HG03159 (cell line): ENCODE data around the gene SNAPC1.
"Not testable (repeated sequence)": the region's sequence is repeated elsewhere in the genome, so short reads cannot be mapped to it uniquely, and the experiment has no call there.

Experiments
- ATAC-seq: cut with Tn5 transposase; IDR thresholded peaks from one replicate; pipeline ENCODE4 v1.9.1; 2021; ENCODE audit warnings: mild to moderate bottlenecking, moderate library complexity; ENCODE audit not compliant: unreplicated experiment

Gene SNAPC1

DNA sequence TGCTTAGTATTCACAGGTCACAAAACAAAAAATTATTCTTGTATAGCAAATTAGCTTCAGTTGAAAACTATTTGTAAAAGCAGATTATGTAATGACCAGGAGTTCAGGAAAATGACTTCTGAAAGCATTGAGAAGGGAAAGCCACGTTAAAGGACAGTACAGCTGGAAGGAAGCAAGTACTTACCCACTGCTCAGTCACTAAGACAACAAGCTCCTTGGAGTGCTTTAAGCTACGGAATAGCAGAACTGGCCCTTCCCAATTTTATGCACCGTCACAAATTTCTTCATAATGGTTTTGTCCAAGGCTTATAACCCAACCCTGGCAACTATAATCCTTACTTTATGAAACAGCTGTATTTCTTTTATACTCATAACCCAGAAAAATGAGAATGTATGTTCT, 13.0 kb upstream of the SNAPC1 start:
- ATAC-seq = no peak

- ATAC-seq = no peak
These were observed 12.4 kb upstream of the SNAPC1 start for GRCh38 chr14:61749867-61750266.

GRCh38 chr14:61750708-61751474, 11.3 kb upstream of the SNAPC1 start:
- ATAC-seq = peak; percentile 91

DNA sequence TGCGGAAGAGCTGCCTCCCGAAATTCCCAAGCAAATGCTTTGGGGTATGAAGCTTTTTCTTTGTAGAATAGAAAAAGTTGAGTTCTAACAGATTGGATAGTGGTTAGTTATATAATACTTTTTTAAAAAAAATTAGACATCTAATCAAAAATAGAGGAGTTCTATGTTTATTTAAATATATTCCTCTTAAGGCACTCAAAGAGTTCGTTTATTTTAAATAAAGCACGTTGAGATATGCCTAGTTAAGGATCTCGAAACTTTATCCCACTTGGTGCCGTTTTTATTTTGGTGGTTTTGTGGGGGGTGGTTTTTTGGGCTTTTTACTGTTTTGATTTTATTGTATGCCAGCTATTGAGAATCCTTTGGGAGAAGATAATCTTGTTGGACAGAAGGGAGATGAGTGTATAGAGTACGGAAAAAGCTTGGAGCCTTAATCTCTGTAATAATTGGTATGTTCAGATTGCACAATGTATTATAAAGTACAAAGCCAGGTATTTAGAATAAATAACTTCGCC, 10.7 kb upstream of the SNAPC1 start:
- ATAC-seq = no peak

DNA sequence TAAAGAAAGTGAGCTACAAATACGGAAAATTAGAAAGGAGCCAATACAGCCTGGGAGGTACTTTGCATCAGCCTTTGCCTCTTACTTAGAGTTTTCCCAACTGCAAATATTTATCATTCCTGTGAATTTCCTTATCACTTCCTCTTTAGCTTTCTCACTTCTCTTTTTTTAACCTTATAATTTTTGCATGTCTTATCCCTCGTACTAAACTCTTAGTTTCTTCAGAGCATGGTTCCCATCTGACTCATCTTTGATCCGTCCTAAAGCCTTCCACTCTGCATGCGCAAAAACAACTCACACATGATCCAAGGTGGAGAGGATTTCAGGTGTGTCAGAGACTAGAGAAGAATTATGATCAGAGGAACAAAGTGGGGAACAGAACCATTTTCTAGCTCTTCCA, 9.6 kb upstream of the SNAPC1 start:
- ATAC-seq = peak; percentile 60

GRCh38 chr14:61753631-61754030, 8.6 kb upstream of the SNAPC1 start:
- no peak for ATAC-seq

DNA sequence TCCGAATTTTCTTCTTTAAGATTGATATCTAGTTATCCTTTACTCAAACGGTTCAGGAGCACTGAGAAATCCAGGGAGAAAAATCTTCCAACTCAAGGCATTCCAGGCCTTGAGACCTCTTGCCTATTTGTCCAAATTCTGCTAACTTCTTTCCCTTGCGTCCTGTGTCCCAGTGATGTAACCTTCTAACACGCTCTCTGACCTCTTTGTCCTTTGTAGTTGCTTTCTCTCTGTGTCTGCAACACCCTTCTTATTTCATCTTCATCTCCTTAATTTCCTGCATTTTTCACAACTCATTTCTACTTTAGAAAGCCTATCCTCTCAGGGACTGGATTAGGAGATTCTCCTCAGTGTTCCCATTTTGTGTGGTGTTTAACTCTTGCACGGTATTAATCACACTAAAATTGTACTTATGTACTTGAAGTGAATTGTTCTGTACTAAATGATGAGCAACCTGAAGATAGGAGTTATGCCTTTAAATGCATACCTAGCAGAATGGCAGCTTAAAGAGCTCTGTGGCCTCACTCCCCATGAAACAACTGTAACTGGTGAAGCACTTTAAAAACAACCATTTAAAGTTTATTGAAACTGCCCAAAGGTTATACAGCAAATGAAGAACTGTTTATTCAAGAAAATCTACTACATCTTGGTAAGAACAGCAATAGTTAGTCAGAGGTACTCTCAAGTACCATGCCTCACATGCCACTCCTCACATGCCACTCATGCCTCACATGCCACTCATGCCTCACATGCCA, 7.4 kb upstream of the SNAPC1 start:
- no peak for ATAC-seq

- not testable (repeated sequence) for ATAC-seq
These were observed 6.9 kb upstream of the SNAPC1 start for GRCh38 chr14:61755382-61755742.

GRCh38 chr14:61756135-61756534, 6.1 kb upstream of the SNAPC1 start:
- no peak for ATAC-seq

DNA sequence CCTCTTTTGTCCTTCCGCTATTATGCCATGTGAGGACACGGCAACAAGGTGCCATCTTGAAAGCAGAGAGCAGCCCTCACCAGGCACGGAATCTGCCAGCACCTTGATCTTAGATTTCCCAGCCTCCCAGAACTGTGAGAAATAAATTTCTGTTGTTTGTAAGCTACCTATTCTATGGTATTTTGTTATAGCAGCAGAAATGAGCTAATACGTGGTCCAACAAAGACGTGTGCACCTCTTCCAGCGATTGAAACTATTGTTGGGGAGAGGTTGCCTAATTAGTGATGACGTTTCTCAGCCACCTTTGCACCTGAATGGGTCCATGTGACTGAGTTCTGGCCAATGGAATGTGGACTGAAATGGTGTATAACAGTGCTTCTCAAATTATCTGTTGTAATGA, 2.3 kb upstream of the SNAPC1 start:
- no peak for ATAC-seq

DNA sequence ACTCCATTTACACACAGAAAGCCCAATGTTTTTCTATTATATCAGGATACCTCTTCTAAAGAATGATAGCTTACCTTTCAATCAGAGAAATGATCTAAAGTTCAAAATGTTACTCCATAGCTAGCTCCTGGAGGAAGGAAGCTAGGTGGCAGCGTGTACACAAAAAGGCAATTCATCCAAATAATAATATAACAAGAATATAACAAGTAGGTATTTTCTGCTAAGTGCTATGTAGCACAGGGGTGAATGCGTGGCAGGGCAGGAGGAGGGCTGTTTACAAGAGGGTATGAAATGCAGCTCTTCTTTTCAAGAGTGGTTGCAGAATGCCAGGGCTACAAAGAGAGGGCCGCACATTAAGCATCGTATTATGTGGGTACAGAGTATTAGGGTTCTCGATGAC, 663 bp upstream of the SNAPC1 start:
- ATAC-seq = peak; percentile 1

- no peak for ATAC-seq
These were observed 2.3 kb downstream of the SNAPC1 start for GRCh38 chr14:61764342-61765122.

- no peak for ATAC-seq
These were observed 3.2 kb downstream of the SNAPC1 start for GRCh38 chr14:61765225-61765943.

- ATAC-seq = no peak
These were observed 3.9 kb downstream of the SNAPC1 start for GRCh38 chr14:61766151-61766550.

DNA sequence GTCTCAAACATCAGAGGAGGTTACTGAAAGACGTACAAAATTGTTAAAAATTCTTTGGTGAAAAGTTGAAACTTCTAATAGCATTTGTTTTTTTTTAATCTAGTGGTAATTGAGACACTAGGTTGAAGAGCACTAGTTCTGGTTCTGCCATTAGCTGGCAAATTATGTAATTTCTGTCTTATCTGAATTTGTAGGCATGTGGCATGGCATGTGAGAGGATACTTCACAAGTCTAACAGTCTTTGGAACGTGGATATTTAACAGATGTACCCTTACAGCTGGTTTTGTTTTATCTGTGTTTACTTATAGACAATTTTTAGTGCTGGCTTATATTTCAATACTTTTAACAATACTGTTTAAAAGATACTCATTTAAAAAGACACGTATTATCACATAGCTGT, 6.0 kb downstream of the SNAPC1 start:
- ATAC-seq = no peak

- ATAC-seq = no peak
These were observed 7.7 kb downstream of the SNAPC1 start for GRCh38 chr14:61769893-61770292.

- no peak for ATAC-seq
These were observed 12.6 kb downstream of the SNAPC1 start for GRCh38 chr14:61774861-61775260.

- peak; percentile 63 for ATAC-seq
These were observed 17.9 kb downstream of the SNAPC1 start for GRCh38 chr14:61780125-61780524.

DNA sequence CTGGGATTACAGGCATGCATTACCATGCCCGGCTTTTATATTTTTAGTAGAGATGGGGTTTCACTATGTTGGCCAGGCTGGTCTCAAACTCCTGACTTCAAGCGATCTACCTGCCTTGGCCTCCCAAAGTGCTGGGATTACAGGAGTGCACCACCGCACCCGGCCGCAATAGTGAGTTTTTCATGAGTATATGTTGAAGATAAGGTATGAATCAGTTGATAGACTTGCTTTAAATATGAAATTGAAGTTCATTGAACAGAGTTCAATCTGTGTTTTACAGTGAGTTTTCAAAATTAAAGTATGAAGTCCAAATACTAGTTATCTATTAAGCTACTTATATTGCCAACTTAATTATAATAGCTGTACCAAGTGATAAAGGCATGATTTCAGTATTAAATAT, 35.1 kb downstream of the SNAPC1 start:
- no peak for ATAC-seq

DNA sequence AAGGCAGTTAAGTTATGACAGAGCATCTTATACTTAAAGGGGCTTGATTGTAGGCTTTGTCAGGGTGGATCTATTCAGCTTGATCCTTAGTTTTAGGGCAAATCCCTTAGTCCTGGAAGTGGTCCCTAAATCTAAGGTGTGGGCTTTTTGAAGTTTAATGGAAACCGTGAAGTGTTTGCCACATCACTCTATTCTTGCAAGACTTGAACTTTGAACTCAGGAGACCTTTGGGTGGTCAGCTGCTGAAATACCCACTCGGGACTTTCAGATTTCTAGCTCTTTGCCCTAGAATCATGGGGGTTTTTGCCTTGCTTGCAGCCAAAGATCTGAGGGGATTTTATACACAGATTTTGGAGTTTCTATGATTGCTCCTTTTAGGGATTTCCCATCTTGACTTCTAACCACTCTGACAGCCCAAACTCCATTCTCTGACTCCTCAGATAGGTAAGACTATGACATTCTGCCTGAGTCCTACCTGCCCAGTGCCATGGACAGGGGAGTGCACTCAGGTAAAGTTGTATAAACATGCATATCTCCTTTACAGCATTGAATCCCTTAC, 39.9 kb downstream of the SNAPC1 start:
- ATAC-seq = no peak

GRCh38 chr14:61803755-61804154, 41.5 kb downstream of the SNAPC1 start:
- no peak for ATAC-seq
